Gastroesophageal sphincter (tissue), 4 donors: ENCODE results near the gene NEU4. TPM values are rescaled to one million over a fixed set of nuclear protein-coding genes. Genes with fewer than 3 reads are reported as not detected.
"Not testable (repeated sequence)": the region's sequence is repeated elsewhere in the genome, so short reads cannot be mapped to it uniquely, and the experiment has no call there.

Experiments
- ATAC-seq: fragments of 150-250 bp; one replicate; pipeline ENCODE4 v1.9.1; 2016; ENCODE audit warnings: mild to moderate bottlenecking, moderate library complexity
- H3K27ac ChIP-seq, 4 donors: fragments of 200-600 bp; sonication (generic) in 3 of 4; 1 replicate in 3 of 4; 2 replicates in 1 of 4; pipeline ENCODE4 v1.5.1; 2016 to 2019
- H3K27me3 ChIP-seq: fragments of 200-600 bp; sonication (generic); one replicate; pipeline ENCODE4 v1.5.1; 2019
- H3K36me3 ChIP-seq, 2 donors: fragments of 200-600 bp; sonication (generic); one replicate each; pipeline ENCODE4 v1.5.1; 2019; ENCODE audit warnings: control low read depth in 1 of 2
- H3K4me1 ChIP-seq, 3 donors: fragments of 200-600 bp; sonication (generic); 1 replicate in 2 of 3; 2 replicates in 1 of 3; pipeline ENCODE4 v1.5.1; 2016 to 2019; ENCODE audit warnings: control low read depth in 2 of 3
- H3K4me3 ChIP-seq, 2 donors: fragments of 200-600 bp; sonication (generic); one replicate each; pipeline ENCODE4 v1.5.1; 2019; ENCODE audit warnings: mild to moderate bottlenecking in 1 of 2, moderate library complexity in 1 of 2
- H3K9me3 ChIP-seq, 3 donors: fragments of 200-600 bp; sonication (generic); one replicate each; pipeline ENCODE4 v1.5.1; 2017 to 2019; ENCODE audit warnings: control low read depth in 2 of 3
- CTCF ChIP-seq, 4 experiments: fragments of 200-600 bp in 2 of 4; fragments of 450-650 bp in 2 of 4; sonication (generic) in 1 of 4; IDR thresholded peaks; one replicate each; pipeline ENCODE4 v1.5.1; 2017 to 2019; ENCODE audit warnings: antibody characterized with exemption in 4 of 4, mild to moderate bottlenecking in 2 of 4, moderate library complexity in 2 of 4
- EP300 ChIP-seq: sonication (generic); formaldehyde crosslinking; IDR thresholded peaks from one replicate; pipeline ENCODE4 v1.6.1; 2017; ENCODE audit warnings: antibody characterized with exemption, mild to moderate bottlenecking
- POLR2A ChIP-seq, 2 donors: fragments of 450-650 bp; IDR thresholded peaks; one replicate each; pipeline ENCODE4 v1.6.1; 2017; ENCODE audit warnings: antibody characterized with exemption in 2 of 2, mild to moderate bottlenecking in 2 of 2, moderate library complexity in 1 of 2
- POLR2AphosphoS5 ChIP-seq: sonication (generic); formaldehyde crosslinking; IDR thresholded peaks from one replicate; pipeline ENCODE4 v1.6.1; 2017; ENCODE audit warnings: antibody characterized with exemption
- WGBS, 2 donors: methylation state at CpG; one replicate each; pipeline ENCODE4 v1.1.5; 2018; ENCODE audit warnings: low coverage in 1 of 2; 5-methylcytosine and 5-hydroxymethylcytosine counted together
- total RNA-seq, 4 donors: library from RNA; depleted of rRNA; stranded (reverse); fragments of >200 nt; gene quantifications; one replicate each; pipeline ENCODE4 v1.1.0, GENCODE V29; 2016

Gene NEU4
- total RNA-seq, 4 donors from 2014 or later: 0.47 to 2.0 TPM; not detected in 2

DNA sequence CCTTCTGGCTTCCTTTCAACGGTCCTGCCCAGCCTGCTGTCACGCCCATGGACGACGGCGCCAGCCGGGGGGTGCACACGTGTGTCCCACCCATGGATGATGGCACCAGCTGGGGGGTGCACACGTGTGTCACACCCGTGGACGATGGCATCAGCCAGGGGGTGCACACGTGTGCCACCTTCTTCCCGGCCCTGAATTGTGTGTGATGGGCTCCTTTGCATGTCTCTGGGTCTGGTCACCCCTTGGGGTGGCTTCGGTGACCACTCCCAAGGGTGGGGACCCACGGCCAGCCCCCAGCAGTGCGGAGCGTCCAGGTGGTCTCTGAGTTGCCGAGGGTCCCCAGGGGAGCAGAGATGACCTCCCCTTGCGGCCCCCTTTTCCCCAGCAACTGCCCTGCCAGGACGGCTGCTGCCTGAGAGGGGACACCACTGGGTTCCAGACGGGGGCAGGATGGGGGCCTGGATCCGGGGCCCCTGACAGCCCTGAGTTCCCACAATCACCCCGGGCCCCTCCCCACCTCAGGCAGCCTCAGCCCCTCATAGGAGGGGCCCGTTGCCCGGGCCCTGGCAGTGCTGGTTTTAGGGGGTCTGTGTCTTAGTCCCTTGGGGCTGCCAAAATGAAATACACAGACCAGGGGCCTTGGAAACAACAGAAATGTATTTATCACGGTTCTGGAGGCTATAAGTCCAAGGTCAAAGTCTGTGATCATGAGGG, 9.4 kb downstream of the NEU4 start:
- no peak for ATAC-seq
- H3K9me3 ChIP-seq: no peaks in the 10 kb centered on the region
- 72 to 93% methylated on average over 4 to 5 of the region's 25 CpGs for WGBS, 2 donors
- peaks cover 80% of the 10 kb centered on the region for H3K27me3 ChIP-seq
- H3K36me3 ChIP-seq: no peaks in the 10 kb centered on the region
- H3K27ac ChIP-seq: no peak overlapping the region
- H3K4me1 ChIP-seq: no peaks in the 10 kb centered on the region
- H3K4me3 ChIP-seq: no peak overlapping the region
- TF ChIP-seq POLR2AphosphoS5: no peak
- TF ChIP-seq CTCF (IDR thresholded peaks at IDR 0.05): no peak
- TF ChIP-seq EP300: no peak
- no peak for TF ChIP-seq POLR2A (IDR thresholded peaks at IDR 0.05)

GRCh38 chr2:241818943-241819270, 9.9 kb downstream of the NEU4 start:
- 58% methylated on average over 6 of the region's 10 CpGs; no CpG with 5 or more reads in 1 of the 2 donors for WGBS, 2 donors
- TF ChIP-seq EP300: no peak
- no peak for TF ChIP-seq CTCF (IDR thresholded peaks at IDR 0.05)
- TF ChIP-seq POLR2AphosphoS5: no peak
- TF ChIP-seq POLR2A (IDR thresholded peaks at IDR 0.05): no peak
- no peaks in the 10 kb centered on the region for H3K4me1 ChIP-seq

GRCh38 chr2:241819947-241820624, 11.1 kb downstream of the NEU4 start:
- H3K4me1 ChIP-seq, H3K4me3 ChIP-seq, ATAC-seq, H3K36me3 ChIP-seq, H3K27ac ChIP-seq, H3K9me3 ChIP-seq: not testable (repeated sequence)
- no CpG with 5 or more reads among the region's 27 CpGs for WGBS, 2 donors
- H3K27me3 ChIP-seq: peaks cover 63% of the 10 kb centered on the region

More at GRCh38 chr2:241818943-241819270, 9.9 kb downstream of the NEU4 start:
- H3K9me3 ChIP-seq: no peaks in the 10 kb centered on the region
- no peaks in the 10 kb centered on the region for H3K36me3 ChIP-seq
- no peak for ATAC-seq
- H3K27me3 ChIP-seq: peaks cover 75% of the 10 kb centered on the region
- H3K27ac ChIP-seq: no peak overlapping the region
- no peak overlapping the region for H3K4me3 ChIP-seq

DNA sequence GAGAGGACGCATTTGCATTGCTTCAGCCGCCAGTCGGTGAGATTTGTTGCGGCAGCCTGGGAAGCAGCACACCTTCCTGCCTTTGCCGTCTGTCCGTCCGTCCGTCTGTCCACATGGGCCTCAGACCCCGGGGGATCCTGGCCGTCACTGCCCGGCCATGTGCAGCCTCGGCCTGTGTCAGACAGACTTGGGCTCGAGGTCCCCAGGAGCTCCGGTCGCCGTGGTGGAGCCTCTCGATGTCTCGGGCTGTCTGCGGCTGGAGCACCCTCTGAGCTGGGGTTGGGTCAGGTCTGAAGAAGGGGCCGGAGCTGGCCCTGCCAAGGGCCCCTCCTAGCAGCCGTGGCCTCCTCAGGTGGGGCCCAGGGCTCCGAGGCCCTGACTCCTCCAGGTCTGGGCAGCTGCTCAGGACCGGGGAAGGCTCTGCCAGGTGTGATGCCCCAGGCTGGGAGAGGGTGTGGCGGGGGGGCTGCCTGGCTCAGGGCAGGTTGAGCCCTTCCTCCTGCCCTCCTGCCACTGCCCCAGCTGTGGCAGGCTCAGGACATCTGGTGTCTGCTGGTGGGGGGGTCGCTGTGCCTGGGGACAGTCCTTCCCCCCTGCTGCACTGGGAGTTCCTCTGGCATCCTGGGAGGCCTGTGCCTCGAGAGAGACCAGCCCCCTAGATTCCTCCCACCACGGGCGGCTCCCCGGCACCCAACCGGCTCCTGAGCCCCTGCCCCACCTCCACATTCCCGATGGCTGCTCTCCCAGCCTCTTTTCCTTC, 11.8 kb downstream of the NEU4 start:
- 64 to 86% methylated on average over 7 of the region's 31 CpGs for WGBS, 2 donors
- Histone ChIP-seq H3K9me3 (no peaks in the 10 kb centered on the region), H3K4me1 (no peaks in the 10 kb centered on the region), H3K27ac (no peak overlapping the region), H3K27me3 (peaks cover 56% of the 10 kb centered on the region), H3K4me3 (no peak overlapping the region), H3K36me3 (no peaks in the 10 kb centered on the region)
- ATAC-seq: no peak
- TF ChIP-seq CTCF (IDR thresholded peaks at IDR 0.05) (no peak), POLR2AphosphoS5 (no peak), POLR2A (IDR thresholded peaks at IDR 0.05) (no peak), EP300 (no peak)

DNA sequence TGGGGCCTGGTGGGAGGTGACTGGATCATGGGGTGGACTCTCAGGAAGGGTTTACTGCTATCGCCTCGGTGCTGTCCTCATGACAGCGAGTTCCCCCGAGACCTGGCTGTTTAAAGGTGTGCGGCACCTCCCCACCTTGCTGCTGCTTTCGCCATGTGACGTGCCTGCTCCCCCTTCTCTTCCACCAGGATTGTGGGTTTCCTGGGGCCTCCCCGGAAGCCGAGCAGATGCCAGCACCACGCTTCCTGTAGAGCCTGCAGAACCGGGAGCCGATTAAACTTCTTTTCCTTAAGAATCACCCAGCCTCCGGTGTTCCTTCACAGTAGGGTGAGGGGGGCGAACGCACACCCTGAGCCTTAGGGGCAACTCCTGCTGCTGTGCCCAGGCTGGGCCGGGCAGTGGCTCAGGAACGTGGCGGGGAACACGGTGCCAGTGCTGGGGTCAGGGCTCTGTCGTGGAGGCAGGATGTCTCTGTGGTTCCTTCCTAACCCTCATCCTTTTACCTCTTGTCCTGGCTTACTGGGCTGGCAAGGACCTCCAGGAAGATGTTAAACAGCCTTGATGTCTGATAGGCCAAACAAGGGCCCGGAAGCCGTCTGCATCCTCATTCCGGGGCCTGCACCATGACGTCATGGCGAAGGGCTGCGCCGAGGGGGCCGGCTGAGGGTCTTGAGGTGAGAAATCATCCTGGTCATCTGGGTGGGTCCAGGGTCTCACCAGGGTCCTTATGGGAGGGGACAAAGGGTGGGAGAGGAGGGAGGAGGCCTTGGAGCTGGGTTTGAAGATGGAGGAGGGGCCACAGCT, 12.7 kb downstream of the NEU4 start:
- WGBS, 2 donors: 57 to 93% methylated on average over 3 to 4 of the region's 28 CpGs
- peaks cover 55% of the 10 kb centered on the region for H3K27me3 ChIP-seq
- TF ChIP-seq POLR2AphosphoS5 (no peak), POLR2A (IDR thresholded peaks at IDR 0.05) (no peak), EP300 (no peak), CTCF (IDR thresholded peaks at IDR 0.05) (no peak)

More for the DNA sequence above, 12.7 kb downstream of the NEU4 start:
- Histone ChIP-seq H3K36me3 (no peaks in the 10 kb centered on the region), H3K27ac (no peak overlapping the region), H3K4me1 (no peaks in the 10 kb centered on the region), H3K4me3 (no peak overlapping the region), H3K9me3 (peaks cover 0 to 2% (median 0%) of the 10 kb centered on the region in 3 donors)
- ATAC-seq: no peak
